SK-N-SH treated with all-trans-retinoic acid at 6 μM for 48 hours (cell line): ENCODE results near the gene ZSCAN9.

ENCODE experiments used
- ATAC-seq: fragments of 200-7000 bp; cut with Tn5 transposase; 3 replicates; pipeline ENCODE4 v1.9.1; 2020; ENCODE audit warnings: mild to moderate bottlenecking, moderate library complexity
- ARNTL ChIP-seq: fragments of 450-650 bp; formaldehyde crosslinking; IDR thresholded peaks from 2 replicates; pipeline ENCODE4 v1.5.0; 2020; ENCODE audit warnings: low read depth, mild to moderate bottlenecking, moderate library complexity, borderline replicate concordance
- CREB5 ChIP-seq: fragments of 250-450 bp; sonication (Bioruptor Pico); IDR thresholded peaks from 2 replicates; pipeline ENCODE4 v1.5.1; 2020; ENCODE audit warnings: low read depth, mild to moderate bottlenecking, moderate library complexity
- CSDC2 ChIP-seq: fragments of 250-450 bp; sonication (Bioruptor Pico); IDR thresholded peaks from 2 replicates; pipeline ENCODE4 v1.5.0; 2020; ENCODE audit warnings: mild to moderate bottlenecking, moderate library complexity
- CSRNP3 ChIP-seq: fragments of 250-450 bp; sonication (Bioruptor Pico); IDR thresholded peaks from 2 replicates; pipeline ENCODE4 v1.5.1; 2021; ENCODE audit warnings: mild to moderate bottlenecking, moderate library complexity
- ESRRG ChIP-seq: fragments of 250-450 bp; sonication (Bioruptor Pico); IDR thresholded peaks from 2 replicates; pipeline ENCODE4 v1.6.1; 2021; ENCODE audit warnings: mild to moderate bottlenecking
- GLIS3 ChIP-seq: fragments of 250-450 bp; sonication (Bioruptor Pico); IDR thresholded peaks from 2 replicates; pipeline ENCODE4 v1.5.0; 2020; ENCODE audit warnings: mild to moderate bottlenecking, moderate library complexity
- ISL1 ChIP-seq: fragments of 250-450 bp; sonication (Bioruptor Pico); IDR thresholded peaks from 2 replicates; pipeline ENCODE4 v2.1.2; 2022; ENCODE audit warnings: mild to moderate bottlenecking, moderate library complexity
- PATZ1 ChIP-seq: fragments of 250-450 bp; sonication (Bioruptor Pico); IDR thresholded peaks from 2 replicates; pipeline ENCODE4 v1.8.0; 2020; ENCODE audit warnings: mild to moderate bottlenecking, moderate library complexity, borderline replicate concordance
- POU6F1 ChIP-seq: fragments of 250-450 bp; sonication (Bioruptor Pico); IDR thresholded peaks from 2 replicates; pipeline ENCODE4 v1.8.0; 2021; ENCODE audit warnings: low read depth, mild to moderate bottlenecking, moderate library complexity, borderline replicate concordance
- PPARA ChIP-seq: fragments of 250-450 bp; sonication (Bioruptor Pico); IDR thresholded peaks from 2 replicates; pipeline ENCODE4 v1.5.0; 2020; ENCODE audit warnings: mild to moderate bottlenecking, borderline replicate concordance
- RARB ChIP-seq: fragments of 250-450 bp; sonication (Bioruptor Pico); IDR thresholded peaks from 2 replicates; pipeline ENCODE4 v1.8.0; 2021; ENCODE audit warnings: mild to moderate bottlenecking, moderate library complexity
- SNAI2 ChIP-seq: fragments of 250-450 bp; sonication (Bioruptor Pico); IDR thresholded peaks from 2 replicates; pipeline ENCODE4 v1.5.0; 2020; ENCODE audit warnings: mild to moderate bottlenecking, moderate library complexity
- TCF4 ChIP-seq: fragments of 250-450 bp; sonication (Bioruptor Pico); IDR thresholded peaks from 2 replicates; pipeline ENCODE4 v1.8.0; 2021; ENCODE audit warnings: mild to moderate bottlenecking, moderate library complexity, borderline replicate concordance
- TOX ChIP-seq: fragments of 250-450 bp; sonication (Bioruptor Pico); IDR thresholded peaks from 2 replicates; pipeline ENCODE4 v1.8.0; 2021; ENCODE audit warnings: mild to moderate bottlenecking, moderate library complexity, borderline replicate concordance
- TSHZ2 ChIP-seq: fragments of 250-450 bp; sonication (Bioruptor Pico); IDR thresholded peaks from 2 replicates; pipeline ENCODE4 v1.5.0; 2020; ENCODE audit warnings: mild to moderate bottlenecking, moderate library complexity
- ZC3H10 ChIP-seq: fragments of 250-450 bp; sonication (Bioruptor Pico); IDR thresholded peaks from 2 replicates; pipeline ENCODE4 v1.5.1; 2021; ENCODE audit warnings: mild to moderate bottlenecking, moderate library complexity
- ZFP3 ChIP-seq: fragments of 250-450 bp; sonication (Bioruptor Pico); IDR thresholded peaks from 2 replicates; pipeline ENCODE4 v1.5.0; 2020; ENCODE audit warnings: mild to moderate bottlenecking, moderate library complexity
- ZFP30 ChIP-seq: fragments of 450-650 bp; formaldehyde crosslinking; IDR thresholded peaks from 2 replicates; pipeline ENCODE4 v1.5.0; 2022; ENCODE audit warnings: mild to moderate bottlenecking, moderate library complexity
- ZNF565 ChIP-seq: fragments of 450-650 bp; formaldehyde crosslinking; conservative IDR thresholded peaks from 2 replicates; pipeline ENCODE4 v1.5.0; 2020; ENCODE audit warnings: low read depth, mild to moderate bottlenecking, moderate library complexity
- ZNF70 ChIP-seq: fragments of 450-650 bp; formaldehyde crosslinking; IDR thresholded peaks from 2 replicates; pipeline ENCODE4 v1.5.0; 2020; ENCODE audit warnings: mild to moderate bottlenecking, moderate library complexity
- ZNF8 ChIP-seq: fragments of 450-650 bp; formaldehyde crosslinking; IDR thresholded peaks from 2 replicates; pipeline ENCODE4 v1.5.0; 2020; ENCODE audit warnings: mild to moderate bottlenecking, moderate library complexity

ZSCAN9 gene

GRCh38 chr6:28250747-28251146, 25.7 kb downstream of the ZSCAN9 start:
- TF ChIP-seq TOX (no peak), ARNTL (CRISPR knock-in tag) (no peak), ZFP3 (CRISPR knock-in tag) (no peak), CSDC2 (CRISPR knock-in tag) (no peak), ZFP30 (CRISPR knock-in tag) (no peak), ESRRG (no peak), ZC3H10 (CRISPR knock-in tag) (no peak), GLIS3 (CRISPR knock-in tag) (no peak), ZNF8 (CRISPR knock-in tag) (no peak), TSHZ2 (no peak), TCF4 (CRISPR knock-in tag) (no peak), CREB5 (CRISPR knock-in tag) (no peak), PPARA (CRISPR knock-in tag) (no peak)
- TF ChIP-seq, all 23 proteins: peak for 0
- ATAC-seq: no peak

GRCh38 chr6:28251661-28252008, 26.6 kb downstream of the ZSCAN9 start:
- no peak for TF ChIP-seq ZC3H10 (CRISPR knock-in tag)
- TF ChIP-seq CREB5 (CRISPR knock-in tag): no peak
- TF ChIP-seq ISL1 (CRISPR knock-in tag): no peak
- TF ChIP-seq PATZ1 (CRISPR knock-in tag): no peak
- peak; percentile 65 for ATAC-seq

GRCh38 chr6:28252009-28252975, 27.2 kb downstream of the ZSCAN9 start, which contains the start of gene ZKSCAN4:
Gene ZKSCAN4 (minus strand): TSS chr6:28252269. CDS start chr6:28251980, 289 bp downstream.
- ATAC-seq: peak; percentile 98
- TF ChIP-seq ZC3H10 (CRISPR knock-in tag) (no peak), ESRRG (no peak), CREB5 (CRISPR knock-in tag) (no peak), TSHZ2 (no peak), ZNF8 (CRISPR knock-in tag) (no peak), CSDC2 (CRISPR knock-in tag) (no peak), ZFP3 (CRISPR knock-in tag) (no peak), GLIS3 (CRISPR knock-in tag) (no peak), ZNF565 (no peak), POU6F1 (CRISPR knock-in tag) (no peak), RARB (no peak), ZFP30 (CRISPR knock-in tag) (no peak), TCF4 (CRISPR knock-in tag) (no peak), CSRNP3 (CRISPR knock-in tag) (no peak), SNAI2 (CRISPR knock-in tag) (no peak), PPARA (CRISPR knock-in tag) (no peak), ZNF70 (CRISPR knock-in tag) (no peak)
